A172 (cell line): Measurements from ENCODE around the gene PRIMPOL. TPM values are rescaled to one million over a fixed set of nuclear protein-coding genes. Genes with fewer than 3 reads are reported as not detected.
A peak's percentile ranks its signal among the peaks of the same experiment; 100 is the strongest.
"Not testable (repeated sequence)": the region's sequence is repeated elsewhere in the genome, so short reads cannot be mapped to it uniquely, and the experiment has no call there.

Experiments
- DNase-seq: peaks from one replicate; pipeline ENCODE4 v3.0.0-alpha.2; 2015; ENCODE audit warnings: low spot score
- total RNA-seq: library from RNA; depleted of rRNA; stranded (reverse); fragments of >200 nt; shearing (Covaris generic); gene quantifications from 2 replicates; pipeline ENCODE4 v1.2.3, GENCODE V29; 2014; rRNA removed

The PRIMPOL gene
- total RNA-seq, 1 experiment from 2014 or later = 28.4 TPM

DNA sequence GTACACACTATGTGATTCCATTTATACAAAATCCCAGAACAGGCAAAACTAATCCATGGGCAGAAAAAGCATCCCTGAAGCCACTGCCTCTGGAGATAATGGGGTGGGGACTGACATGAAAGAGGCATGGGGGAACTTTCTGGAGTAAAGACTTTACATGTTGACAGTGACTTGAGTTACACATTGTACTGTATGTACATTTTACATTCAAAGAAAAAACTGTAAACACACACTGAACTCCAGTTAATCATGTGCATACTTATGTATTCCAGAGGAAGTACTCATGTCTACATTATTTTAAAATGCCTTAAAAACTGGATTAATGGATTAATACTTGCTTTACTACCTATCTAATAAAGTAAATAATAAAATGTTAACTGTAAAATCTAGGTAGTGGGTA is 62.8 kb downstream of the PRIMPOL start:
- DNase-seq = no peak

DNA sequence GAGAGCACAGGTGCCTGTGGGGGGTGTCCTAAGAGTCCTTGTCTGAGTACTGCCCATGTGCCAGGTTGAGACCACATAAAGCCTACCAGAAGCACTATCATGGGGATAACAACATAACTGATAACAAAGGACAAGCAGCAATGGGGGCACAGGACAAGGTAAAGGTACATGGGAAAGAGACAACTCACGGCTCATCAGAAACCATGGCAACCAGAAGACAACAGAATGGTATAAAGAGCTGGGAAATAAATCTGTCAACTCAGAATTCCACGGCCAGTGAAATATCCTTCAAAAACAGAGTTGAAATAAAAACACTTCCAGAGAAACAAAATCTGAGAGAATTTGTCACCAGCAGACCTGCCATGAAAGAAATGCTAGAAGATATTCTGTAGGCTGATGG is 64.3 kb downstream of the PRIMPOL start:
- no peak for DNase-seq

DNA sequence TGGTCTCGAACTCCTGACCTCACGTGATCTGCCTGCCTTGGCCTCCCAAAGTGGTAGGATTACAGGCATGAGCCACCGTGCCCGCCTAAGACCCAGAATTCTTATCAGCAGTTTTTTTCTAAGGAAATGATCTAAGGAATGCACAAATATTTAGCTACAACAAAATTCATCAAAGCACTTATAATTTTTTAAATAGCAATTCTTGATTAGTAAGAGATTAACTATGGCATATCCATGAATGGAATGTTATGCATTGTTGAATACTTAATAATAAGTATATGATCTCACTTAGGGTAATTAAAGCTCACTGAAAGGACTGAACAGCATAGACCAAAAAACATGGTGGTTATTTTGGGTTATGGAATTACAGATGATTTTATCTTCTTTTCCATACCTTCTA is 66.0 kb downstream of the PRIMPOL start:
- DNase-seq = no peak

DNA sequence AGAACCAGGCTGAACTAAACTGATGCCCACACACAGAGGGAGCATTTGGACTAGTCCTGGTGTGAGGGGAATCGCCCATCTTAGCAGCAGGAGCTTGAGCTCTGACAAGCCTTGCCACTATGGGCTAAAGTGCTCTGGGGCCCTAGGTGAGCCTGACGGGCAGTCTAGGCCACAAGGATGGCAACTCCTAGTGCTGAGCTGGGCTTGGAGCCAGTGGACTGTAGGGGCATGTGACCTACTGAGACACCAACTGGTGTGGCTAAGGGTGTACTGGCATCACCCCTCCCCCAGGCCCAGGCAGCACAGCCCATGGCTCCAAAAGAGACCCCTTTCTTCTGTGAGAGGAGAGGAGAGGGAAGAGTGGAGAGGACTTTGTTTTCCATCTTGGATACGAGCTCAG is 69.9 kb downstream of the PRIMPOL start:
- DNase-seq = no peak

DNA sequence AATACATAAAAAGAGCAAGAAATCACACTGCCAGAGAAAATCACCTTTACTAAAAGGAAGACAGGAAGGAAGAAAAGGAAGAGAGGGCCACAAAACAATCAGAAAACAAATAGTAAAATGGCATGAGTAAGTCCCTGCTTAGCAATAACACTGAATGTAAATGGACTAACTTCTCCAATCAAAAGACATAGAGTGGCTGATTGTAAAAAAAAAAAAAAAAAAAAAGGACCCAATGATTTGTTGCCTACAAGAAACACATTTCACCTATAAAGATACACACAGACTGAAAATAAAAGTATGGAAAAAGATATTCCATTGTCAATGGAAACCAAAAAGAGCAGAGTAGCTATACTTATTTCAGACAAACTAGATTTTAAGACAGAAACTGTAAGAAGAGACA is 71.7 kb downstream of the PRIMPOL start:
- no peak for DNase-seq

DNA sequence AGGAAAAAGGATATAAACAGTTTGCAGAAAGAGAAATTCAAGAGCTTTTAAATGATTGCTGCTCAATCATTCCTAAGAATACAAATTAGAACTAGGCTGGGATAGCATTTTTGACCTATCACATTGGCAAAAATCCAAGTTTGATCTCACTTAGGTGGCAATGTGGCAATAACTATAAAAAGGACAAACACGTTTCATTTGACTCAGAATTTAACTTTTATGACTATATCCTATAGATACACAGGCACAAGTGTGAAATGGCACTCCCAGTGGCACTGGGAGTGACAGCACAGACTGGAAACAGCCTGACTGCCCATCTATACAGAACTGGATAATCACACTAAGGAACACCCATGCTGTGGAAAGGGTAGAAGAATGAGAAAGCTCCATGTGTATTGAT is 73.3 kb downstream of the PRIMPOL start:
- DNase-seq = no peak

DNA sequence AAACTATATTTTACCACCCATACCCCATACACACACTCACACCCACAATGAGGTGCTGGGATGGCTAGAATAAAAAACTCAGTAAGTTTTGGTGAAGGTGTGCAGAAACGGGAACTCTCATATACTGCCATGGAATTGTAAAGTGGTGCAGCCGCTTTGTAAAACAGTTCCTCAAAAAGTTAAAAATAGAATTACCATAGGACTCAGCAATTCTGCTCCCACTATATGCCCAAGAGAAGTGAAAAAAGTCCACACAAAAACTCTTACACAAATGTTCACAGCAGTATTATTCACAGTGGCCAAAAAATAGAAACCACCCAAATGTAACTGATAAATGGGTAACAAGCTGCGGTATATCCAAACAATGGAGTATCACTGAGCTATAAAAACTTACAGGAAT is 77.9 kb downstream of the PRIMPOL start:
- no peak for DNase-seq

DNA sequence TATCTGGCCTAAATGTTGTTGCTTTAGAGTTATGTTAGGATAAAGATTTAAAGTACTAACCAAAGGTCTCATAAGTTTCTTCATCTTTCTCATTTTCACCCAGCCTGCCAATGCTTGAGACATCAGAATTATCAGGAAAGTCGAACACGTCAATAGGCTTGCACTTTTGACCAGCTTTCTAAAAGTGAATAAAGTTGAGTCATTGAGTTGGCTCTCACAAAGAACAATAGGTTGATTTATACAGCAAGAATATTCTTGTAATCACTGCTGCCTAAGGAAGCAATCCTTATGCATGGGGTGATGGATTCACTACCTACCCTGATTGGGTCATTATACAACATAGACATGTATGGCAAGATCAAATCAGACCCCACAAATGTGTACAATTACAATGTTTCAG is 79.3 kb downstream of the PRIMPOL start:
- DNase-seq = no peak

DNA sequence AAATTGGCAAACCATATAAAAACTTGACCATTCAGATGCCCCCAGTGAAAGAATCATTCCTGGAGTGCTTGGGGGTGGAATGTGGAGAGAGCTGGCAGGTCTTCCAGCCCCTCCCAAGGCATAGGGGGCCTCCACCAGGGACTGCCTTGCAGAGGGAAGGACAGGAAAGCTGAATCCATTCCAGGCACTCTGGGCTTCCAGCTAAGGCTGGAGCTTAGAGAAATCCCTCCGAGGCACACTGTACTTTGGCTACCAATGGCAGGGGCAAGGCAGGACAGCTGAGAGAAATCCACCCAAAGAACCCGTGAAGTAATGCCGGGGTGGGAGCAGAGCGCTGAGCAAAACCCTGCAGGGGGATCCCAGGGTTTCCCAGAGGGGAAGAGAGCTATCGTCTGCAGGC is 80.4 kb downstream of the PRIMPOL start:
- no peak for DNase-seq

DNA sequence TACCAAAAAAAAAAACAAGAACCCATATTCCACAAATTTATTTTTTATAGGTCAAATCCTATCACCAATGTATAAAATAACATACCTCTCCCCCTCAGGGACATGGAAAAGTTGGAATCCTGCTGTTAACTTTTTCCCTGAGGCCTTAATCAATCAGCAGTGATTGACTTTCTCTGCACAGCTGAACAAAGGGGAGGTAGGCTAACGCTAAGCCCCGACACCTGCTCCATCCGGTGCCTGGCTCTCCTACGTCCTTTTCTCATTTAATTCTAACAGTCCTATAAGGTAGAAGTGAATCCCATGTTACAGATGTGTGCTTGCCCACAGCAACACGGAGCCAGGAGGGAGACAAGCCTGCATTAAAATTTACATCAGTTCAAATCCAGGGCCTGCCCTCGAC is 81.5 kb downstream of the PRIMPOL start:
- no peak for DNase-seq

DNA sequence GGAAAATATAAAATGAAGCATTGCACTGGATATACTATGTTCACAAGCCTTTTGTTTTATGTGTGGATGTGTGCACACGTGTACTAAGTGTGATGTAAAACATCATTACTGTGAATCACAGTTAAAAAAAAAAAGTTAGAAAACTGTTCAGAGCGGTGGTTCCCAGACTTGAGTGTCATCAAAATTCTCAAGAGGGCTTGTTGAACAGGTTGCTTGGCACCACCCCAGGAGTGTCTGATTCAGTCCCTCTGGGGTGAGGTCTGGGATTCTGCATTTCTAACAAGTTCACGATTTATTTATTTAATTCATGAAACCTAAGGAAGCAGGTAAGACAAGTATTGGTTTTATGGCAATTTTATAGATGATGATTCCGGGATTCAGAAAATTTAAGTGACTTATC is 82.6 kb downstream of the PRIMPOL start:
- DNase-seq = peak; percentile 17

DNA sequence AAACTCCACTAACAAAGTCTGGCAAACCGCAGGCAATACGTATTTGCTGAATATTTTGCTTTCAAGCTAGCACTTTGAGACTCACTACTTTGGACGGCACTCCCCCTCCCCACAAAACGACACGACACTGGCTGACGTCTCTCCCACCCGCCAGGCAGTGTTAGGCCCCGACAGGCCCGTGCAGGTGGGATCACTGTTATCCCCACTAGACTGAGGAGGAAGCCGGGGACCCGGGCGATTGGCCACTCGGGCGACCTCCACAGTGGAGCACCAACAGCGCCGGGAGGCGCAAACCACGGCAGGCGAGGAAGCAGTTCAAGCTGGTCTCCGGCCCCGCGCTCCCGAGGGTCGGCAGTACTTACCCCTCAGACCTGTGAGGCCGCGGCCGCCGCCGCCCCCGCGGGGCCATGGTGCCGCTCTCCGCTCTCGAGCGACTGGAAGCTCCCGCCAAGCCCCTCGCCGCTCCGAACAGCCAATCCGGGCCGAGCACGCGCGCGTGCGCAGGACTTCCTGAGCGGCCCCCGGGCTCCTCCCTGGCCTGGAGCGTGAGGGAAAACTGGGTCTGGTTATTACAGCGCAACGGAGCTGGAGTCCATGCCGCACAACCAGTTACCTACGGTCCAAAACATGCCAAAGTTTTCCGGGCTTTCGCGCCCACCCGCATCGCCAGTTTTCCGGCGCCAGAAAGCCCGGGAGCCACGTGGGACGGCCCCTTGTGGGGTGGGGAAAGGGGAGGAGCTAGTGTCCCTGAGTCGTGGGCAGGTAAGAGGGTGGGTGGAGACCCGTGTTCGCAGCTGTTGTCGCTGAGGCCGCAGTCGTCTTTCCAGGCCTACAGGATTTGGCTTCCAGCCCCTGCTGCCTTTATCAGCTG is 84.4 kb downstream of the PRIMPOL start, which contains the start of gene CENPU:
Gene CENPU (minus strand): TSS at position 443 of the 871 bp plus-strand sequence. CDS start 34 bp downstream, at position 409.
- peak; percentile 98 for DNase-seq

DNA sequence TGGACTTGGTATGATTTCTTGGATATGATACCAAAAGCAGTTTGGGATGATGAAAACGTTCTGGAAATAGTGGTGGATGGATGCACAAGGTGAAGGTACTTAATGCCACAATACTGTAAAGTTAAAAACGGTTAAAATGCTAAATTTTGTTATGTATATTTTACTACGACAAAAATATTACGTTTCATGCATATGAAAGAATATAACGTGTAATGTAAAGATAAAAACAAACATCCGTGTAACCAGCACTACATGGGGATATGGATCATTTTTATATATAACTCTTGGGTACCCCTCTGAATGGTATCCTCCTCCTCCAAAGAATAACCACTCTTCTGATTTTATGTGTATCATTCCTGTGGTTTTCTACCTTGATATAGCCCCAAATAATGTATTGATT is 85.2 kb downstream of the PRIMPOL start:
- DNase-seq = no peak

DNA sequence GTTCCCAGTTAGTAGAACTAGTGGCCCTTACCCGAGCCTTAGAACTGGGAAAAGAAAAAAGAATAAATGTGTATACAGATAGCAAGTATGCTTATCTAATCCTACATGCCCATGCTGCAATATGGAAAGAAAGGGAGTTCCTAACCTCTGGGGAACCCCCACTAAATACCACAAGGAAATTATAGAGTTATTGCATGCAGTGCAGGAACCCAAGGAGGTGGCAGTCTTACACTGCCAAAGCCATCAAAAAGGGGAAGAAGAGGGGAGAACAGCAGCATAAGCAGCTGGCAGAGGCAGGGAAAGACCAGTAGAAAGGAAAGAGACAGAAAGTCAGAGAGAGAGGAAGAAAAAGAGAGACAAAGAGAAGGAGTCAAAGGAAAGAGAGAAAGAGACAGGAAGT is 90.0 kb downstream of the PRIMPOL start:
- not testable (repeated sequence) for DNase-seq

DNA sequence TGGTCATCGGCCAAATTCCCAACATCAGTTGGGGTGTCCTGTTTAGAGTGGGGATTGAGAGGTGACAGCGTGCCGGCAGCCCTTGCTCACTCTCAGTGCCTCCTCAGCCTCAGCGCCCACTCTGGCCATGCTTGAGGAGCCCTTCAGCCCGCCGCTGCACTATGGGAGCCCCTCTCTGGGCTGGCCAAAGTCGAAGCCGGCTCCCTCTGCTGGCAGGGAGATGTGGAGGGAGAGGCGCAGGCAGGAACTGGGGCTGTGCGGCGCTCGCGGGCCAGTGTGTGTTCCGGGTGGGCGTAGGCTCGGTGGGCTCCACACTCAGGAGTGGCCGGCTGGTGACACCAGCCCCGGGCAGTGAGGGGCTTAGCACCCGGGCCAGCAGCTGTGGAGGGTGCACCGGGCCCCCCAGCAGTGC is 91.4 kb downstream of the PRIMPOL start:
- no peak for DNase-seq

DNA sequence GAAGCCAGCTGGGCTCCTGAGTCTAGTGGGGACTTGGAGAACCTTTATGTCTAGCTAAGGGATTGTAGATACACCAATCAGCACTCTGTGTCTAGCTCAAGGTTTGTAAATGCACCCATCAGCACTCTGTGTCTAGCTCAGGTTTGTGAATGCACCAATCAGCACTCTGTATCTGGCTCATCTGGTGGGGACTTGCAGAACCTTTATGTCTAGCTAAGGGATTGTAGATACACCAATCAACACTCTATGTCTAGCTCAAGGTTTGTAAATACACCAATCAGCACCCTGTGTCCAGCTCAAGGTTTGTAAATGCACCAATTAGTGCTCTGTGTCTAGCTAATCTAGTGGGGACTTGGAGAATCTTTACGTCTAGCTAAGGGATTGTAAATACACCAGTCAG is 92.1 kb downstream of the PRIMPOL start:
- not testable (repeated sequence) for DNase-seq

DNA sequence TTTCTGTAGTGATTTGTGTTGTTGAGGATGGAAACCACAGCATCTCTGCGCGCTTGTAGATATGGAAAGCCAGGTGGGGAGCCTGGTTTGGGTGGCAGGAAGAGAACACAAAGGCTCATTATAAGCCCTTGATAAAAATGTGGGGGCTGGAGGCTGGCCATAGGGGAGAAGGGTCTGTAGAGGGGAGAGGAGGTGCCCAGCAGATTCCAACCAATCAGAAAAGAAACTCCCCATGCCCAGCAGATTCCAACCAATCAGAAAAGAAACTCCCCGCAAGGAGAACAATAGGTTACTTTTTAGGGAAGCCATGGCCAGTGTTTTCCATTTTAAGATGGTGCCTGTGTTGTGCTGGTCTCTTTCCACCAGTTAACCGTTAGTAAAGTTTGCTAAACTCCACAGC is 94.1 kb downstream of the PRIMPOL start:
- no peak for DNase-seq

DNA sequence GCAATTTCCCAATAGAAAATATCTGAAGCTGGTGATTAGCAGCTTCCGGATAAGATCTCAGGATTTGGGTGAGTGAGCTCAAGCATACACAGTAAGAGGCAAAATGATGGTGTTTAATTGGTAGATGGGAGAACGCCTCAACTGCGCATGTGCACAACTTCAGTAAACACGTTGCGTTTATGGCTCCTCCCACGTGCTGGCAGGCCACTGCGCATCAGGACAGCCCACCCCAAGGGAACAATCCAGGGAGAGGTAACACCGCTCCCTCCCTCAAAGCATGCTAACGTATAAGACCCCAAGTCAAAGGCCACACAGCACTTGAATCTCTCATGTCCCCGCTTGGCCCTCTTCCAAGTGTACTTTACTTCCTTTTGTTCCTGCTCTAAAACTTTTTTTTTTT is 94.7 kb downstream of the PRIMPOL start:
- no peak for DNase-seq

Other genes starting within 250 kb of the PRIMPOL start
- 22.6 and 25.8 TPM in 2 replicates for gene IRF2, start 175.2 kb upstream of the PRIMPOL start, total RNA-seq
- gene CASP3, start 291 bp upstream of the PRIMPOL start, total RNA-seq = 57.5 and 57.9 TPM in 2 replicates
- 92.7 and 103 TPM in 2 replicates for gene CENPU, start 84.4 kb downstream of the PRIMPOL start, total RNA-seq
- gene ACSL1, start 176.2 kb downstream of the PRIMPOL start, total RNA-seq = 25.9 and 27.2 TPM in 2 replicates